HepG2 (cell line): ENCODE measurements around the gene FCHO2. TPM values are rescaled to one million over a fixed set of nuclear protein-coding genes. Genes with fewer than 3 reads are reported as not detected.

Source experiments
- ATAC-seq: fragments of 200-7000 bp; cut with Tn5 transposase; 3 replicates; pipeline ENCODE4 v1.9.1; 2020; ENCODE audit warnings: mild to moderate bottlenecking, moderate library complexity
- BruUV-seq: library from RNA; stranded (reverse); fragments of 400-500 nt; replicated peaks from 2 replicates; lab custom pipeline; 2021; lab: Mats Ljungman, UMichigan
- CTCF ChIA-PET: fragments of 300-600 bp; formaldehyde crosslinking; extraction: SDS; loops from one replicate; lab custom pipeline; 2021; ENCODE audit warnings: low total read pairs, inconsistent platforms, low intra/inter-chr PET ratio; lab: Yijun Ruan, JAX
- POLR2A ChIA-PET: fragments of 350-600 bp; sonication (Branson Sonifier 250); formaldehyde crosslinking; loops from one replicate; lab custom pipeline; 2020; ENCODE audit warnings: antibody characterized with exemption, inconsistent platforms; lab: Yijun Ruan, JAX
- DNase-seq: peaks from one replicate; pipeline ENCODE4 v3.0.0-alpha.2; 2015; ENCODE audit warnings: low spot score
- FAIRE-seq: peaks from 3 replicates; lab custom pipeline; 2011; peaks lifted over from hg19 to GRCh38; lab: Jason Lieb, UNC
- H2AFZ ChIP-seq: one replicate; pipeline ENCODE4 v1.6.1; 2011; ENCODE audit warnings: low read length, inconsistent platforms
- H3K27ac ChIP-seq: fragments of 300-600 bp; 3 replicates; pipeline ENCODE4 v1.8.0; 2011; ENCODE audit warnings: mixed run types, mild to moderate bottlenecking, mixed read lengths, low read length, inconsistent platforms; ENCODE audit not compliant: insufficient read depth; ENCODE audit errors: extremely low read length
- H3K27me3 ChIP-seq, 2 experiments: fragments of 200-600 bp in 1 of 2; 2 replicates in 1 of 2; 3 replicates in 1 of 2; pipeline versions ENCODE4 v1.6.0 to v1.8.0; 2011; ENCODE audit warnings: low read length in 2 of 2, mild to moderate bottlenecking in 2 of 2, moderate library complexity in 2 of 2, inconsistent platforms in 1 of 2; ENCODE audit not compliant: insufficient read depth in 2 of 2, control insufficient read depth in 1 of 2
- H3K36me3 ChIP-seq, 2 experiments: fragments of 200-600 bp in 1 of 2; replicated peaks in 1 of 2; 2 replicates in 1 of 2; 3 replicates in 1 of 2; pipeline versions ENCODE4 v1.5.1 to v1.8.0; 2011; ENCODE audit warnings: low read length in 2 of 2, inconsistent platforms in 1 of 2; ENCODE audit not compliant: insufficient read depth in 2 of 2, control insufficient read depth in 1 of 2
- H3K4me1 ChIP-seq: 2 replicates; pipeline ENCODE4 v1.5.1; 2012; ENCODE audit warnings: low read length, inconsistent platforms; ENCODE audit not compliant: insufficient read depth
- H3K4me2 ChIP-seq: 2 replicates; pipeline ENCODE4 v1.6.0; 2011; ENCODE audit warnings: low read depth, low read length, inconsistent platforms
- H3K4me3 ChIP-seq, 3 experiments: fragments of 200-600 bp in 1 of 3; sonication (generic), shearing (Covaris generic) in 1 of 3; replicated peaks in 1 of 3; 2 replicates each; pipeline ENCODE4 v1.5.1; 2011 to 2016; ENCODE audit warnings: low read length in 3 of 3, inconsistent platforms in 2 of 3, low read depth in 2 of 3, mild to moderate bottlenecking in 2 of 3, control low read depth in 1 of 3, mixed read lengths in 1 of 3; ENCODE audit not compliant: insufficient read depth in 1 of 3
- H3K79me2 ChIP-seq: one replicate; pipeline ENCODE4 v1.6.1; 2011; ENCODE audit warnings: low read length, inconsistent platforms; ENCODE audit not compliant: insufficient read depth
- H3K9ac ChIP-seq: 2 replicates; pipeline ENCODE4 v1.6.0; 2011; ENCODE audit warnings: mild to moderate bottlenecking, low read depth, low read length, inconsistent platforms; ENCODE audit not compliant: insufficient read depth
- H3K9me3 ChIP-seq: 2 replicates; pipeline ENCODE4 v1.5.1; 2012; ENCODE audit warnings: mild to moderate bottlenecking, low read length
- H4K20me1 ChIP-seq: 2 replicates; pipeline ENCODE4 v1.6.0; 2011; ENCODE audit warnings: inconsistent platforms, mild to moderate bottlenecking, low read length, moderate library complexity; ENCODE audit not compliant: insufficient read depth
- EED ChIP-seq: sonication (generic); formaldehyde crosslinking; IDR thresholded peaks from 2 replicates; pipeline ENCODE4 v1.5.0; 2020; ENCODE audit warnings: mild to moderate bottlenecking, missing genetic modification reagents
- FOXK2 ChIP-seq: fragments of 450-650 bp; IDR thresholded peaks from 2 replicates; pipeline ENCODE4 v1.6.1; 2016
- ZSCAN22 ChIP-seq: sonication (generic); formaldehyde crosslinking; IDR thresholded peaks from 2 replicates; pipeline ENCODE4 v1.4.0; 2020; ENCODE audit warnings: mild to moderate bottlenecking, missing genetic modification reagents
- WGBS: methylation state at CpG from one replicate; pipeline ENCODE4 v1.1.6; 2017; ENCODE audit warnings: low lambda C conversion rate; 5-methylcytosine and 5-hydroxymethylcytosine counted together
- in situ Hi-C: cut with HindIII; loops from 2 replicates; pipeline ENCODE4 v1.10.0; 2017; ENCODE audit warnings: low pct_unique_long_range_greater_than_20kb; ENCODE audit not compliant: extremely low pct_ligation_motif_present
- intact Hi-C: fragments of 100-400 bp; cut with micrococcal nuclease; formaldehyde crosslinking; loops from one replicate; pipeline ENCODE4 v1.10.0; 2022; ENCODE audit not compliant: unreplicated experiment
- polyA plus RNA-seq, 8 experiments: library from polyadenylated mRNA; depleted of rRNA in 3 of 8; stranded (reverse) in 7 of 8; unstranded in 1 of 8; fragments of >200 nt; fragmentation: Illumina TruSeq in 4 of 8; extraction: Trizol in 4 of 8; gene quantifications; 2 replicates each; pipeline versions ENCODE4 v1.2.1 to v1.2.3, GENCODE V29; 2011 to 2016; ENCODE audit warnings: low read depth in 4 of 8, missing spikeins in 1 of 8, mixed read lengths in 1 of 8; ENCODE audit not compliant: insufficient read depth in 1 of 8
- total RNA-seq, 5 experiments: library from RNA; depleted of rRNA; stranded (reverse); fragments of >200 nt; fragmentation: Illumina TruSeq; extraction: Trizol; gene quantifications; 2 replicates each; pipeline ENCODE4 v1.2.3, GENCODE V29; 2016; ENCODE audit warnings: low read depth in 1 of 5
- TF ChIP-seq, protein P1 (sequence below): sonication (generic); formaldehyde crosslinking; IDR thresholded peaks from 2 replicates; pipeline ENCODE4 v1.4.0; 2020; ENCODE audit warnings: mild to moderate bottlenecking, missing genetic modification reagents
- TF ChIP-seq, protein P2 (sequence below), 2 experiments: fragments of 450-650 bp in 1 of 2; sonication (generic) in 1 of 2; formaldehyde crosslinking in 1 of 2; IDR thresholded peaks; 2 replicates each; pipeline versions ENCODE4 v1.6.1 to v1.8.0; 2016 to 2022; ENCODE audit warnings: antibody characterized with exemption in 1 of 2, mild to moderate bottlenecking in 1 of 2, missing genetic modification reagents in 1 of 2
- TF ChIP-seq, protein P3 (sequence below): sonication (generic); formaldehyde crosslinking; IDR thresholded peaks from 2 replicates; pipeline ENCODE4 v1.5.0; 2020; ENCODE audit warnings: mild to moderate bottlenecking, missing genetic modification reagents
- TF ChIP-seq, protein P4 (sequence below): sonication (generic); formaldehyde crosslinking; IDR thresholded peaks from 2 replicates; pipeline ENCODE4 v1.4.0; 2020; ENCODE audit warnings: mild to moderate bottlenecking, missing genetic modification reagents
- TF ChIP-seq, protein P5 (sequence below): sonication (generic); formaldehyde crosslinking; IDR thresholded peaks from 2 replicates; pipeline ENCODE4 v1.4.0; 2020; ENCODE audit warnings: missing genetic modification reagents

The FCHO2 gene
- total and polyA plus RNA-seq, 2 of the 13 experiments (the other 11 are each of a cell fraction or from before 2014, with no cell fraction given) = 11.6 to 17.3 TPM

DNA sequence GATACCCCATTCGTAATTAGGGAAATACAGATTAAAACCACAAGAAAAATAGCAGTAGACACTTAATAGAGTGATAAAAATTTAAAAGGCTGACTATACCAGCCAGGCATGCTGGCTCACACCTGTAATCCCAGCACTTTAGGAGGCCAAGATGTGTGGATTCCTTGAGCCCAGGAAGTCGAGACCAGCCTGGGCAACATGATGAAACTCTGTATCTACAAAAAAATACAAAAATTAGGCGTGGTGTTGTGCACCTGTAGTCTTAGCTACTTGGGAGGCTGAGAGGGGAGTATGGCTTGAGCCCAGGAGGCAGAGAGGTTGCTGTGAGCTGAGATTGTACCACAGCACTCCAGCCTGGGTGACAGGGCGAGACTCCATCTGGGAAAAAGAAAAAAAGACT, 72.0 kb downstream of the FCHO2 start:
- in situ Hi-C loops = no loop called here
- POLR2A ChIA-PET = no interaction called here
- TF ChIP-seq, protein P1, sequence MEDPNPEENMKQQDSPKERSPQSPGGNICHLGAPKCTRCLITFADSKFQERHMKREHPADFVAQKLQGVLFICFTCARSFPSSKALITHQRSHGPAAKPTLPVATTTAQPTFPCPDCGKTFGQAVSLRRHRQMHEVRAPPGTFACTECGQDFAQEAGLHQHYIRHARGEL = no peak
- TF ChIP-seq EED = no peak
- no peak for TF ChIP-seq ZSCAN22 (CRISPR knock-in tag)
- TF ChIP-seq, protein P2, sequence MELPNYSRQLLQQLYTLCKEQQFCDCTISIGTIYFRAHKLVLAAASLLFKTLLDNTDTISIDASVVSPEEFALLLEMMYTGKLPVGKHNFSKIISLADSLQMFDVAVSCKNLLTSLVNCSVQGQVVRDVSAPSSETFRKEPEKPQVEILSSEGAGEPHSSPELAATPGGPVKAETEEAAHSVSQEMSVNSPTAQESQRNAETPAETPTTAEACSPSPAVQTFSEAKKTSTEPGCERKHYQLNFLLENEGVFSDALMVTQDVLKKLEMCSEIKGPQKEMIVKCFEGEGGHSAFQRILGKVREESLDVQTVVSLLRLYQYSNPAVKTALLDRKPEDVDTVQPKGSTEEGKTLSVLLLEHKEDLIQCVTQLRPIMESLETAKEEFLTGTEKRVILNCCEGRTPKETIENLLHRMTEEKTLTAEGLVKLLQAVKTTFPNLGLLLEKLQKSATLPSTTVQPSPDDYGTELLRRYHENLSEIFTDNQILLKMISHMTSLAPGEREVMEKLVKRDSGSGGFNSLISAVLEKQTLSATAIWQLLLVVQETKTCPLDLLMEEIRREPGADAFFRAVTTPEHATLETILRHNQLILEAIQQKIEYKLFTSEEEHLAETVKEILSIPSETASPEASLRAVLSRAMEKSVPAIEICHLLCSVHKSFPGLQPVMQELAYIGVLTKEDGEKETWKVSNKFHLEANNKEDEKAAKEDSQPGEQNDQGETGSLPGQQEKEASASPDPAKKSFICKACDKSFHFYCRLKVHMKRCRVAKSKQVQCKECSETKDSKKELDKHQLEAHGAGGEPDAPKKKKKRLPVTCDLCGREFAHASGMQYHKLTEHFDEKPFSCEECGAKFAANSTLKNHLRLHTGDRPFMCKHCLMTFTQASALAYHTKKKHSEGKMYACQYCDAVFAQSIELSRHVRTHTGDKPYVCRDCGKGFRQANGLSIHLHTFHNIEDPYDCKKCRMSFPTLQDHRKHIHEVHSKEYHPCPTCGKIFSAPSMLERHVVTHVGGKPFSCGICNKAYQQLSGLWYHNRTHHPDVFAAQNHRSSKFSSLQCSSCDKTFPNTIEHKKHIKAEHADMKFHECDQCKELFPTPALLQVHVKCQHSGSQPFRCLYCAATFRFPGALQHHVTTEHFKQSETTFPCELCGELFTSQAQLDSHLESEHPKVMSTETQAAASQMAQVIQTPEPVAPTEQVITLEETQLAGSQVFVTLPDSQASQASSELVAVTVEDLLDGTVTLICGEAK (IDR thresholded peaks at IDR 0.05) = no peak
- TF ChIP-seq, protein P2 (CRISPR knock-in tag; IDR thresholded peaks at IDR 0.05) = no peak
- TF ChIP-seq, protein P3, sequence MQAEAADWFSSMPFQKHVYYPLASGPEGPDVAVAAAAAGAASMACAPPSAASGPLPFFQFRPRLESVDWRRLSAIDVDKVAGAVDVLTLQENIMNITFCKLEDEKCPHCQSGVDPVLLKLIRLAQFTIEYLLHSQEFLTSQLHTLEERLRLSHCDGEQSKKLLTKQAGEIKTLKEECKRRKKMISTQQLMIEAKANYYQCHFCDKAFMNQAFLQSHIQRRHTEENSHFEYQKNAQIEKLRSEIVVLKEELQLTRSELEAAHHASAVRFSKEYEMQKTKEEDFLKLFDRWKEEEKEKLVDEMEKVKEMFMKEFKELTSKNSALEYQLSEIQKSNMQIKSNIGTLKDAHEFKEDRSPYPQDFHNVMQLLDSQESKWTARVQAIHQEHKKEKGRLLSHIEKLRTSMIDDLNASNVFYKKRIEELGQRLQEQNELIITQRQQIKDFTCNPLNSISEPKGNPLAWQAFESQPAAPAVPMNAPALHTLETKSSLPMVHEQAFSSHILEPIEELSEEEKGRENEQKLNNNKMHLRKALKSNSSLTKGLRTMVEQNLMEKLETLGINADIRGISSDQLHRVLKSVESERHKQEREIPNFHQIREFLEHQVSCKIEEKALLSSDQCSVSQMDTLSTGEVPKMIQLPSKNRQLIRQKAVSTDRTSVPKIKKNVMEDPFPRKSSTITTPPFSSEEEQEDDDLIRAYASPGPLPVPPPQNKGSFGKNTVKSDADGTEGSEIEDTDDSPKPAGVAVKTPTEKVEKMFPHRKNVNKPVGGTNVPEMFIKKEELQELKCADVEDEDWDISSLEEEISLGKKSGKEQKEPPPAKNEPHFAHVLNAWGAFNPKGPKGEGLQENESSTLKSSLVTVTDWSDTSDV = no peak
- TF ChIP-seq, protein P4, sequence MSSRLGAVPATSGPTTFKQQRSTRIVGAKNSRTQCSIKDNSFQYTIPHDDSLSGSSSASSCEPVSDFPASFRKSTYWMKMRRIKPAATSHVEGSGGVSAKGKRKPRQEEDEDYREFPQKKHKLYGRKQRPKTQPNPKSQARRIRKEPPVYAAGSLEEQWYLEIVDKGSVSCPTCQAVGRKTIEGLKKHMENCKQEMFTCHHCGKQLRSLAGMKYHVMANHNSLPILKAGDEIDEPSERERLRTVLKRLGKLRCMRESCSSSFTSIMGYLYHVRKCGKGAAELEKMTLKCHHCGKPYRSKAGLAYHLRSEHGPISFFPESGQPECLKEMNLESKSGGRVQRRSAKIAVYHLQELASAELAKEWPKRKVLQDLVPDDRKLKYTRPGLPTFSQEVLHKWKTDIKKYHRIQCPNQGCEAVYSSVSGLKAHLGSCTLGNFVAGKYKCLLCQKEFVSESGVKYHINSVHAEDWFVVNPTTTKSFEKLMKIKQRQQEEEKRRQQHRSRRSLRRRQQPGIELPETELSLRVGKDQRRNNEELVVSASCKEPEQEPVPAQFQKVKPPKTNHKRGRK (CRISPR knock-in tag) = no peak
- TF ChIP-seq, protein P5, sequence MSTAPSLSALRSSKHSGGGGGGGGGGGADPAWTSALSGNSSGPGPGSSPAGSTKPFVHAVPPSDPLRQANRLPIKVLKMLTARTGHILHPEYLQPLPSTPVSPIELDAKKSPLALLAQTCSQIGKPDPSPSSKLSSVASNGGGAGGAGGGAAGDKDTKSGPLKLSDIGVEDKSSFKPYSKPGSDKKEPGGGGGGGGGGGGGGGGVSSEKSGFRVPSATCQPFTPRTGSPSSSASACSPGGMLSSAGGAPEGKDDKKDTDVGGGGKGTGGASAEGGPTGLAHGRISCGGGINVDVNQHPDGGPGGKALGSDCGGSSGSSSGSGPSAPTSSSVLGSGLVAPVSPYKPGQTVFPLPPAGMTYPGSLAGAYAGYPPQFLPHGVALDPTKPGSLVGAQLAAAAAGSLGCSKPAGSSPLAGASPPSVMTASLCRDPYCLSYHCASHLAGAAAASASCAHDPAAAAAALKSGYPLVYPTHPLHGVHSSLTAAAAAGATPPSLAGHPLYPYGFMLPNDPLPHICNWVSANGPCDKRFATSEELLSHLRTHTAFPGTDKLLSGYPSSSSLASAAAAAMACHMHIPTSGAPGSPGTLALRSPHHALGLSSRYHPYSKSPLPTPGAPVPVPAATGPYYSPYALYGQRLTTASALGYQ (CRISPR knock-in tag) = no peak
- no peak for TF ChIP-seq FOXK2

More for the DNA sequence above, 72.0 kb downstream of the FCHO2 start:
- no peak for ATAC-seq
- H3K4me2 ChIP-seq = no peak overlapping the region
- no peak overlapping the region for H3K9ac ChIP-seq
- H3K27me3 ChIP-seq = no peaks in the 10 kb centered on the region
- no peaks in the 10 kb centered on the region for H4K20me1 ChIP-seq
- no peaks in the 10 kb centered on the region for H3K79me2 ChIP-seq
- CTCF ChIA-PET = no interaction called here
- no peaks in the 10 kb centered on the region for H3K9me3 ChIP-seq
- H3K27ac ChIP-seq = no peak overlapping the region
- H2AFZ ChIP-seq = no peak overlapping the region
- H3K4me1 ChIP-seq = peaks cover 8% of the 10 kb centered on the region
- WGBS = 96% methylated on average over 4 of the region's 4 CpGs
- FAIRE-seq = no peak
- intact Hi-C loops = no loop called here
- H3K4me3 ChIP-seq = no peak overlapping the region
- no TSS peak for BruUV-seq
- peaks cover 2 to 6% of the 10 kb centered on the region in 2 experiments; a peak in 2 of 5 replicates for H3K36me3 ChIP-seq
- DNase-seq = no peak
